Heart right ventricle (tissue), 16 donors: Measurements from ENCODE around the gene ALPG. TPM values are rescaled to one million over a fixed set of nuclear protein-coding genes. Genes with fewer than 3 reads are reported as not detected.
A peak's percentile ranks its signal among the peaks of the same experiment; 100 is the strongest.
"Not testable (repeated sequence)": the region's sequence is repeated elsewhere in the genome, so short reads cannot be mapped to it uniquely, and the experiment has no call there.

Experiments used
- ATAC-seq, 8 donors: fragments of 200-7000 bp; cut with Tn5 transposase; one replicate each; pipeline ENCODE4 v1.9.1; 2020; ENCODE audit warnings: mild to moderate bottlenecking in 8 of 8, moderate library complexity in 8 of 8, moderate number of reproducible peaks in 1 of 8
- DNase-seq, 2 donors: peaks; one replicate each; pipeline ENCODE4 v3.0.0-alpha.2; 2020
- H3K27ac ChIP-seq, 10 donors: fragments of 200-600 bp; sonication (generic) in 2 of 10; one replicate each; pipeline versions ENCODE4 v1.5.0 to v1.8.0; 2020 to 2022; ENCODE audit warnings: mild to moderate bottlenecking in 3 of 10
- H3K27me3 ChIP-seq, 7 donors: fragments of 200-600 bp; one replicate each; pipeline ENCODE4 v1.8.0; 2021 to 2022; ENCODE audit warnings: mild to moderate bottlenecking in 2 of 7
- H3K36me3 ChIP-seq, 9 donors: fragments of 200-600 bp; sonication (generic) in 1 of 9; one replicate each; pipeline versions ENCODE4 v1.5.0 to v1.8.0; 2020 to 2022; ENCODE audit warnings: mild to moderate bottlenecking in 2 of 9
- H3K4me1 ChIP-seq, 9 donors: fragments of 200-600 bp; sonication (generic) in 1 of 9; one replicate each; pipeline versions ENCODE4 v1.5.0 to v1.8.0; 2020 to 2022; ENCODE audit warnings: mild to moderate bottlenecking in 4 of 9
- H3K4me3 ChIP-seq, 10 donors: fragments of 200-600 bp; sonication (generic) in 2 of 10; one replicate each; pipeline versions ENCODE4 v1.5.0 to v1.8.0; 2020 to 2022; ENCODE audit warnings: mild to moderate bottlenecking in 7 of 10, moderate library complexity in 2 of 10
- H3K9me3 ChIP-seq, 11 donors: fragments of 200-600 bp in 10 of 11; sonication (generic) in 2 of 11; one replicate each; pipeline versions ENCODE4 v1.5.0 to v1.8.0; 2013 to 2022; ENCODE audit warnings: mild to moderate bottlenecking in 2 of 11, control low read depth in 1 of 11, moderate library complexity in 1 of 11
- CTCF ChIP-seq, 9 donors: fragments of 200-600 bp; sonication (generic) in 2 of 9; IDR thresholded peaks; one replicate each; pipeline versions ENCODE4 v1.5.0 to v1.8.0; 2021 to 2022; ENCODE audit warnings: antibody characterized with exemption in 9 of 9, mild to moderate bottlenecking in 5 of 9, moderate library complexity in 1 of 9
- WGBS, 2 donors: extraction: QIAGEN DNeasy Blood & Tissue Kit; methylation state at CpG; one replicate each; pipeline ENCODE4 v1.1.7; 2013; ENCODE audit warnings: inconsistent platforms in 1 of 2; 5-methylcytosine and 5-hydroxymethylcytosine counted together
- intact Hi-C, 10 donors: fragments of 100-400 bp; cut with DNase I; formaldehyde crosslinking; loops; one replicate each; pipeline versions ENCODE4 v1.11.1 to v1.14.2; 2022
- polyA plus RNA-seq, 2 donors: library from polyadenylated mRNA; stranded (reverse); fragments of 200-250 nt; gene quantifications; one replicate each; pipeline ENCODE4 v1.2.3, GENCODE V29; 2013
- total RNA-seq, 10 donors: library from RNA; stranded (reverse); fragmentation: NEBNext Ultra II Directional in 3 of 10; extraction: Animal tissue kit (Norgen Biotek cat#: 25700) in 3 of 10; gene quantifications; one replicate each; pipeline versions ENCODE4 v1.2.1 to v1.2.4, GENCODE V29; 2021 to 2023
- donor health status: Arrhythmogenic right ventricular cardiomyopathy.
- donor health status: ischemic (EF 13 %, LVEDD 7.1; RV severe dilation, severe dysfunction).
- donor health status: healthy with polysubstance abuse.
- donor health status: DM: no; HTN: yes; CAD: no.
- donor health status: DM: no; HTN: no; CAD: no.
- donor health status: ischemic (EF 25% LVEDD 6.9; RV normal size, moderate dysfunction).
- donor health status: ischemic (EF 25% LVEDD 5.7; RV mildly dilated, moderate dysfunction).
- donor health status: healthy.
- donor health status: DM: yes; HTN: yes; CAD: no.
- donor health status: Ischemic cardiomyopathy.
- donor health status: ischemic (EF 35%, LVEDD 5.7; RV mildly dilated, moderate dysfunction).
- donor health status: nonischemic (EF 11% LVEDD 7.7; RV severe dilation, severe dysfunction).
- donor health status: DM: yes; HTN: yes; CAD: no.
- donor health status: PGD.
- donor health status: ischemic (EF 29% LVEDD 5.4; RV normal size, mild dysfunction).
- donor health status: nonischemic (EF 23%, LVEDD 6.1; RV moderate dilation, normal function).

ALPG gene
- total and polyA plus RNA-seq, 12 donors, result not detected

DNA sequence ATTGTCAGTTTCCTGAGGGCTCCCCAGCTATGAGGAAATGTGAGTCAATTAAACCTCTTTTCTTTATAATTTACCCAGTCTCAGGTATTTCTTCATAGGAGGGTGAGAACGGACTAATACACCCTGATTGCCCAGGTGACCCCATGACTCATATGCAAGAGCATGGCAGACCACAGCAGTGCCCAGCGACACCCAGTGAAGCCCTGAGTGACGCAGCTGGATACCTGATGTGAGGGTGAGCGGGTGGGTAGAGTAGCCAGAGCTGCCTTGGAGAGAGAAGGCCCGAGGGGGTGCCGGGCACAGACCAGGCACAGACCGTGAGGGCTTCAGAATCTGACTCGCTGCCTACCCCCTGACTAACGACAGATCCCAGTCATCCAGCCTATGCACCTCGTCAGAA is 15.4 kb downstream of the ALPG start:
- no peaks in the 10 kb centered on the region for H3K36me3 ChIP-seq
- H3K4me1 ChIP-seq, result peaks cover 3 to 28% (median 20%) of the 10 kb centered on the region in 9 donors
- no peak overlapping the region for H3K27ac ChIP-seq
- 79 to 90% methylated on average over 10 of the region's 10 CpGs for WGBS, 2 donors
- H3K27me3 ChIP-seq, result peaks cover 33 to 91% (median 80%) of the 10 kb centered on the region in 7 donors
- peaks cover 0 to 19% (median 0%) of the 10 kb centered on the region in 11 donors for H3K9me3 ChIP-seq
- TF ChIP-seq CTCF (IDR thresholded peaks at IDR 0.05), result no peak
- DNase-seq (no peak), ATAC-seq (no peak)
- no peak overlapping the region for H3K4me3 ChIP-seq
- intact Hi-C loops, result no loop called here

- H3K4me3 ChIP-seq, H3K27ac ChIP-seq, H3K36me3 ChIP-seq, ATAC-seq, intact Hi-C loops, DNase-seq: not testable (repeated sequence)
- WGBS, 2 donors, result 28 to 36% methylated on average over 3 of the region's 3 CpGs
- Histone ChIP-seq H3K27me3 (peaks cover 33 to 90% (median 74%) of the 10 kb centered on the region in 7 donors), H3K9me3 (peaks cover 0 to 19% (median 0%) of the 10 kb centered on the region in 11 donors), H3K4me1 (peaks cover 3 to 28% (median 20%) of the 10 kb centered on the region in 9 donors)
These were observed 16.4 kb downstream of the ALPG start for GRCh38 chr2:232422996-232423395.

GRCh38 chr2:232423407-232423806 is 16.8 kb downstream of the ALPG start:
- intact Hi-C loops, result not testable (repeated sequence)
- WGBS, 2 donors, result 13 to 24% methylated on average over 6 to 7 of the region's 7 CpGs
- H3K4me1 ChIP-seq, result peaks cover 3 to 26% (median 20%) of the 10 kb centered on the region in 9 donors

DNA sequence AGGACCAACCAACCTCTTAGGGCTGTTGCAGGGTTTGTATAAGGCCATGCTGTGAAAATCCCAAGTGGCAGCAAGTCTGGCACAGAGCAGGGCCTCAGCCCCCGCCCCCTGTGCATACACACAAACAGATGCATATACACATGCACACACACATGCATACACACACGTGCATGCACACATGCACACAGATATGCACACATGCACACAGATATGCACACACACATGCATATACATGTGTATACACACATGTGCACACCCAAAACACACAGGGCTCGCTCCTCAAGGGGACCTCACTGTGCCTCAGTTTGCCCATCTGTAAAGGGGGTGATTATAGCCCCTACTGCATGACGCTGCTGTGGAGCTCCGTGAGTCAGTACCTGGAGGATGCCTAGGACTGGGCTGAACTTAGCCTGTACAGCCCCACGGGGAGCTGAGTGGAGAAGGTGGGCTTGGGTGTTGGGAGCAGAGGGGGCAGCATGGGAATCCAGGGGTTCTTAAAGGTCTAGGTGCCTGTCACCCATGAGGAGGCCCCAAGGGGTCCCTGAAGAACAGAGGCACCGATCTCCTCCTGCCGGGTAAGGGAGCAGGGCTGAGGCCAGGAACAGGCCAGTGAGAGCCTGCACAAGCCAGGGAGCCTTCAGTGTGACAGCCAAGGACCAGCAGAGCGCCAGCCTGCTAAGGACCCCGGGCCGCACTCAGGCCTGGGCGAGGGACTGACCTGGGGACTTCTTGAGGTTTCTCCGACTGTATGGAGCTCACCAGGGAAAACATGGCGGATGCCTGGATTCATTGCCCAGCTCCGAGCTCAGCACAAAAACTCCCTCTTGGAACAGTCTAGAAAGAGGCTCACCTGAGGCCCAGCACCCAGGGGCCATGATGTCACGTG is 25.3 kb downstream of the ALPG start:
- H3K27me3 ChIP-seq, result peaks cover 0 to 23% (median 9%) of the 10 kb centered on the region in 7 donors
- no peak overlapping the region for H3K4me3 ChIP-seq
- H3K9me3 ChIP-seq, result no peaks in the 10 kb centered on the region
- intact Hi-C loops, result loop anchor here in 2 of 10 donors (10.0 kb wide), 2 partner anchors 97 to 107 kb away; no protein-coding TSS in a partner anchor
- no peak for ATAC-seq
- DNase-seq, result no peak
- no peaks in the 10 kb centered on the region for H3K36me3 ChIP-seq
- no peaks in the 10 kb centered on the region for H3K4me1 ChIP-seq
- WGBS, 2 donors, result 85 to 90% methylated on average over 16 of the region's 16 CpGs
- no peak overlapping the region for H3K27ac ChIP-seq
- no peak for TF ChIP-seq CTCF (IDR thresholded peaks at IDR 0.05)

More at GRCh38 chr2:232423407-232423806, 16.8 kb downstream of the ALPG start:
- Histone ChIP-seq H3K27me3 (peaks cover 30 to 87% (median 71%) of the 10 kb centered on the region in 7 donors), H3K9me3 (peaks cover 0 to 19% (median 0%) of the 10 kb centered on the region in 11 donors)
- not testable (repeated sequence) for ATAC-seq, H3K4me3 ChIP-seq, H3K27ac ChIP-seq, H3K36me3 ChIP-seq, DNase-seq

DNA sequence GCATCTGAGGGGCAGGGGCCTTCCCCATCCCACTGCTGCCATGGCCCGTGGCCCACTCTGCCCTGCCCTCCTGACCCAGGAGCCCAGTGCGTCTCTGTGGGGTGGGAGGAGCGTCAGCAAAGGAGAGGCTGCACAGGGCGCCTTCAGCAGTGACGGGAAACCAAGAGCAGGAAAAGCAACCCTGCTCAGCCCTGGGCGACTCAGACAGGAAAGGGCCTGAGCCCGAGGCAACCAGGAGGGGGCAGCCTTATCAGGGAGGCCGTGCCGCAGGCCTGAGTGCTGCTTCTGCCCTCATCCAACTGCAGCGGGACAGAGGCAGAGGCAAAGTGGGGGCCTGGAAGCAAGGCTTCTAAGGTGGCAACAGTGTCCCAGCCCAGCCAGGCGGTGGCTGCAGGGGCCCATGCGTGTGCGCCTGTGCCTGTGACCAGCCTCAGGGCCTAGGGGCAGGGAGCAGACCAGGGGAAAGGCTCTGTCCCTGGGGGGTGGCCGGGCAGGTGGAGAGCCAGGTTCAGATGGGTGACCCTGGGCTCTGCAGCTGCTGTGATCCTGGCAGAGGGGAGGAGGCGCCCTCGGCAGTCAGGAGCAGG is 26.0 kb downstream of the ALPG start:
- DNase-seq, result no peak
- intact Hi-C loops, result loop anchor here in 2 of 10 donors (10.0 kb wide), 2 partner anchors 98 to 108 kb away; no protein-coding TSS in a partner anchor
- ATAC-seq, result peak in 1 of 8 donors; percentile 54
- TF ChIP-seq CTCF (IDR thresholded peaks at IDR 0.05), result no peak
- Histone ChIP-seq H3K9me3 (no peaks in the 10 kb centered on the region), H3K27me3 (peaks cover 0 to 16% (median 9%) of the 10 kb centered on the region in 7 donors), H3K4me3 (no peak overlapping the region), H3K36me3 (no peaks in the 10 kb centered on the region), H3K4me1 (no peaks in the 10 kb centered on the region), H3K27ac (no peak overlapping the region)
- 71 to 77% methylated on average over 16 of the region's 16 CpGs for WGBS, 2 donors

DNA sequence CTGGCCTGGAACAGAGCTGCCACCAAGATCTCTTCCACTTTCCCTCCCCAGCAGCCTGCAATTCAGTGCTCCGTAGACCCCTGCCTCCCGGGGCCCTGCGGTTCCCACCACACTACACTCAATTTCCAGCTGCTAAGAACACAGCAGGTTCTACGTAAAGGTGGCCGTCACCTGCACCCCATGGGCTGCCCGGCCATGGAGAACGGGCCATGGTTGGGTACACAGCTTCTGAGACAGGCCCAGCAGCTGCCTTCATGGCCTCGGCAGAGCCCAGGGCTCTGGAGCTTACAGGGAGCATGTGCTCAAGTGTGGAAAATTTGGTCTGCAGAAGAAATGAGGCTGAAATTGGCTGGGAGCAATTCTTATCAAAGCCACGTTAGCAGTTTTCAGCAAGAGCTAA is 27.0 kb downstream of the ALPG start:
- H3K27me3 ChIP-seq, DNase-seq, H3K4me1 ChIP-seq, H3K27ac ChIP-seq, H3K36me3 ChIP-seq, H3K9me3 ChIP-seq, H3K4me3 ChIP-seq, ATAC-seq: not testable (repeated sequence)
- intact Hi-C loops, result loop anchor here in 2 of 10 donors (10.0 kb wide), 2 partner anchors 99 to 109 kb away; no protein-coding TSS in a partner anchor
- WGBS, 2 donors, result 87 to 93% methylated on average over 8 to 9 of the region's 9 CpGs
